Activated CD8-positive, alpha-beta memory T cell treated with anti-CD3 and anti-CD28 coated beads, Interleukin-2, amount 10 ng/mL, durations not matched to agents 7 days and 5 days (primary cell): ENCODE results near the gene BCL2. TPM values are rescaled to one million over a fixed set of nuclear protein-coding genes. Genes with fewer than 3 reads are reported as not detected.
A peak's percentile ranks its signal among the peaks of the same experiment; 100 is the strongest.

Source experiments
- ATAC-seq: fragments of 150-1000 bp; cut with Tn5 transposase; one replicate; pipeline ENCODE4 v1.10.0; 2021; ENCODE audit warnings: moderate library complexity
- CTCF ChIA-PET: fragments of 350-600 bp; sonication (Branson Sonifier 250); formaldehyde crosslinking; loops from one replicate; lab custom pipeline; 2021; ENCODE audit warnings: antibody characterized with exemption; lab: Charles Lee
- DNase-seq: peaks from one replicate; pipeline ENCODE4 v3.0.0-alpha.2; 2020
- H3K27ac Mint-ChIP-seq: one replicate; pipeline ENCODE4 v1.8.0; 2021; ENCODE audit warnings: mild to moderate bottlenecking, mixed read lengths
- H3K27me3 Mint-ChIP-seq: one replicate; pipeline ENCODE4 v1.8.0; 2021; ENCODE audit warnings: mixed read lengths
- H3K36me3 Mint-ChIP-seq: one replicate; pipeline ENCODE4 v1.8.0; 2021; ENCODE audit warnings: mild to moderate bottlenecking, mixed read lengths
- H3K4me1 Mint-ChIP-seq: one replicate; pipeline ENCODE4 v1.8.0; 2021; ENCODE audit warnings: mixed read lengths
- H3K4me3 Mint-ChIP-seq: one replicate; pipeline ENCODE4 v1.8.0; 2021; ENCODE audit warnings: mild to moderate bottlenecking, moderate library complexity, mixed read lengths
- H3K9me3 Mint-ChIP-seq: one replicate; pipeline ENCODE4 v1.8.0; 2022; ENCODE audit warnings: low read depth, mixed read lengths
- total RNA-seq, 2 experiments: library from RNA; stranded (reverse); gene quantifications; one replicate each; pipeline ENCODE4 v1.2.3, GENCODE V29; 2021

The BCL2 gene
- total RNA-seq, 2 experiments from 2014 or later: 118 to 143 TPM

DNA sequence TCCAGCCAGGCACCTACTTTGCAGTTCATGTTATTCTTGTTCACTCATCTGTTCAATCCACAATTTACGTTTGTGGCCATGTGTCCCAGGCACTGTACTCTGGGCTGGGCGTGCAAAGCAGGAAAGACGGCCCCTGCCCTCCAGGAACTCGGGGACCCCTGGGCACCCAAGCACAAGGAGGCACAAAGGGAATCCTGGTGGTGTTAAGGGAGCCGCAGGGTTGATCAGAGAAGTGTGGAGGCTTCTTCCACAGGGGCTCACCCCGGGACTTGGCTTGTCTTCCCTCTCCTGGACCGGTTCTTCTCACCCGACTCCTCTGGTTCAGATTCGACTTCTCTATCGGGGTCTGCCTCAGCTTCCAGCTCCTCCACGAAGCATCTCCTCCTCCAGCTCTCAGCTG lies 230.5 kb downstream of the BCL2 start:
- H3K4me3 Mint-ChIP-seq: no peak overlapping the region
- peaks cover 40% of the 10 kb centered on the region for H3K27me3 Mint-ChIP-seq
- no peak overlapping the region for H3K27ac Mint-ChIP-seq
- DNase-seq: no peak
- CTCF ChIA-PET: no interaction called here
- ATAC-seq: no peak
- no peaks in the 10 kb centered on the region for H3K9me3 Mint-ChIP-seq
- no peaks in the 10 kb centered on the region for H3K4me1 Mint-ChIP-seq
- no peaks in the 10 kb centered on the region for H3K36me3 Mint-ChIP-seq

DNA sequence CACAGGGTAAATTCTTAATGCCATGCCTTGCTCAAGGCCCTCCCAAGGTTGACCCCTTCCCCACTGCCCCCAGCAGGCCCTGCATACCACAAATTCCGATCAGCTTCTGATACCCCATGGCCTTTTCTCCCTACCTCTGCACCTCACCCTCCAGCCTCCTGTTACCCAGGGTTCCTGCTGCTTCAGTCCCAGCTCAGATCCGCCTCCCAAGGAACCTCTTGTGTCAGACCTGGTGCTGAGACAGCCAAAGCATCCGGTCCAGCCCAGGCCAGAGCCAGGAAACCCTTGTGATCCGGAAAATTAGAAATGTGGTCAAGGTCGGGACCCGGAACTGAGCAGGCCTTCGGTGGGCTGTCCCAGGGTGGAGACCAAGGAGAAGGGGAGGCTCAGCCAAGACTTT lies 231.3 kb downstream of the BCL2 start:
- no peak for ATAC-seq
- no peak overlapping the region for H3K4me3 Mint-ChIP-seq
- H3K9me3 Mint-ChIP-seq: no peaks in the 10 kb centered on the region

DNA sequence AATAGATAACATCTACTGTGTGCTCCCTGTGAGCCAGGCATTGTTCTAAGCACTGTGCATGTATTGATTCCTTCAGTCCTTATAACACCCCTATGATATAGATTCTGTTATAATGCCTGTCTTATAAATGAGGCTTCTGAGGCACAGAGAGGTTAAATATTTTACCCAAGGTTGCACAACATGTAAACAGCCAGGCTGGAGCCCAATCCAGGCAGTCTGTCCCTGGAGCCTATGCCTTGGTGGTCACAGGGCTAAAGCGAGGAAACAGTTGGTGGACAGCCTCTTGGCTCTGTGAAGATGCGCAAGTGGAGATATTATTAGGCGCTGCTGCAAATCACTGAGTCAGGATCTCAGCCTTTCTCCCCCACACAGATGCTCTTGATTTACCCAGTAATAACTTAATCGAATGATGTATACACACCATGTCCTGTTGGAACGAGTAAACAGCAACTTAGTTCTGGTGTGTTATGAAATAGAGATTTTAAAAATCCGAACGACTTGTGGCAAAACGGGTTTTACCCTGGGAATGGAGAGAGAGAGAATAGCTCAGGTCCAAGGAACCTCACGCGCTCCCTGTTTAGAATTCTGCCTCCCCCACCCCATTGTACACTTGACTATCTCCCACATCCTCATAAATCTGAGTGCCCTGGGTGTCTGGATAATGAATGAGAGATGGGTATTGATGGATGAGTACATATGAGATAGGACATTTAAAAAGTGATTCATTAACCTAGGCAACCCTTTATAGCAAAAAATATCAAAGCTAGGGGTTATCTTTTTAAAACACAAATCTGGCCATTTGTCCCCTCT lies 231.9 kb downstream of the BCL2 start:
- no peaks in the 10 kb centered on the region for H3K36me3 Mint-ChIP-seq
- H3K27ac Mint-ChIP-seq: no peak overlapping the region
- CTCF ChIA-PET: interaction anchor here (1.0 kb wide), 1 partner anchor 9 kb away, joined by 3 read pairs; no protein-coding TSS in a partner anchor
- H3K4me3 Mint-ChIP-seq: no peak overlapping the region
- DNase-seq (no peak), ATAC-seq (no peak)
- no peaks in the 10 kb centered on the region for H3K9me3 Mint-ChIP-seq
- H3K27me3 Mint-ChIP-seq: peaks cover 41% of the 10 kb centered on the region
- H3K4me1 Mint-ChIP-seq: no peaks in the 10 kb centered on the region

More for the DNA sequence above, 231.3 kb downstream of the BCL2 start:
- no peak for DNase-seq
- no peaks in the 10 kb centered on the region for H3K4me1 Mint-ChIP-seq
- no peak overlapping the region for H3K27ac Mint-ChIP-seq
- H3K36me3 Mint-ChIP-seq: no peaks in the 10 kb centered on the region
- CTCF ChIA-PET: interaction anchor here (1.0 kb wide), 1 partner anchor 8 kb away, joined by 3 read pairs; no protein-coding TSS in a partner anchor
- peaks cover 39% of the 10 kb centered on the region for H3K27me3 Mint-ChIP-seq

DNA sequence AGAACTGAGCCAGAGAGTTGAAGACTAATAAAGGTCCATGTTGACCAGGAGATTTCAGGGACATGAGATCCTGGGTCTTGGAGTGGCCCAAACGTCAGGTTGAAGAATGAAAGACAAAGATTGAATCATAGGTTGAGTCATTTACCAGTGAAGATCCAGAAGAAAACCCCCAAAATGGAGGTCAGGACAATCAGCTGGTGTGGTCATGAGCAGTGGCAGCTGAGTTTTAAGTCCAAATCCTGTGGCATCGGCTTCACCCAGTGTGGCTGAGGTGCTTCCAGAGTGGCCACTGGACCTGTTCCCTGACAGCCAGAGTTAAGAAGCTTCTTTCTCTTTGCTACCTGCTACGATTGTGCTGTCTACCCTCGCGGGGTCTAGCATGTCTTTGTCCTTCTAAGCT lies 234.0 kb downstream of the BCL2 start:
- Mint-ChIP-seq H3K4me3 (no peak overlapping the region), H3K27me3 (peaks cover 41% of the 10 kb centered on the region), H3K36me3 (peaks cover 1% of the 10 kb centered on the region), H3K4me1 (no peaks in the 10 kb centered on the region), H3K27ac (no peak overlapping the region), H3K9me3 (peaks cover 4% of the 10 kb centered on the region)
- no peak for DNase-seq
- CTCF ChIA-PET: interaction anchor here (0.8 to 1.4 kb wide), 2 partner anchors 62 to 233 kb away, joined by 3 read pairs; no protein-coding TSS in a partner anchor
- ATAC-seq: no peak

DNA sequence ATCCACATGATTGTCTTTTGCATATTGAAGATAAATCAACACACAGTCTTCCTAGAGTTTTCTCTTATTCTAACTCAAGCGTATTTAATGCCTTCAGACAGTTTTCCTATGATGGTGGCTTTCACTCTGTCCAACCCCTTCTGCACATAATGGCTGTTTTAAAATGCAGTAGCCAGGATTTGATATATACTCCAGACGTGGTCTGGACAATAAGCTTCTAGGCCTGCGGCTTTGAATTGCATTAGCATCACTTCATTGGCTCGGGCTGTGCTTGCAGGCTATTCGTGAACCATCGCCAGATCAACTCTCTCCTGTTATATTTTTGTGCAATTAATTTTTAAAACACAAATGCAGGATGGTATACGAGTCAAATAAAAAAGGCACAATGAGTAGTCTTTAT lies 235.3 kb downstream of the BCL2 start:
- DNase-seq: peak; percentile 31
- no peak overlapping the region for H3K4me3 Mint-ChIP-seq
- H3K9me3 Mint-ChIP-seq: peaks cover 8% of the 10 kb centered on the region
- CTCF ChIA-PET: interaction anchor here (1.4 kb wide), 1 partner anchor 234 kb away, joined by 3 read pairs; no protein-coding TSS in a partner anchor
- ATAC-seq: no peak
- peaks cover 7% of the 10 kb centered on the region for H3K36me3 Mint-ChIP-seq
- no peak overlapping the region for H3K27ac Mint-ChIP-seq
- H3K27me3 Mint-ChIP-seq: peaks cover 31% of the 10 kb centered on the region
- peaks cover 2% of the 10 kb centered on the region for H3K4me1 Mint-ChIP-seq

DNA sequence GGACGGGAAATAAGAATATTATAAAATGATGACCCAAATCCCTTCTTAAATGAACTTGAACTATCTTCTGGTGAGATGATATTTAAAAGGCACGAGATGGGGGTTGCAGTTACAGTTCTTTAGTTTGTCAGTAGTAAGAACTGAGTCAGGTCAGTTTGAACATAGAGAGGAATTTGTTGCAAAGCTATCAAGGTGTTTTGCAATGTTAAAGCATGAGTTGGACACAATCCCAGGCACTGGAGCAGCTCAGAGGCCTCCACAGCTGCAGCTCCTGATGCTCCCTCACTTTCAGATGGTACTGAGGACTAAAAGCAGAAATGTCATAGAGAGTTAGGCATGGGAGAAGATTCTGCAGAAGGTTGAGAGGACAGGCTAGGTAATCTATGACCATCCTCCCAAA lies 236.0 kb downstream of the BCL2 start:
- Mint-ChIP-seq H3K4me3 (no peak overlapping the region), H3K27me3 (peaks cover 30% of the 10 kb centered on the region), H3K27ac (no peak overlapping the region), H3K36me3 (peaks cover 8% of the 10 kb centered on the region), H3K9me3 (peaks cover 8% of the 10 kb centered on the region), H3K4me1 (peaks cover 6% of the 10 kb centered on the region)
- ATAC-seq: no peak
- no peak for DNase-seq
- CTCF ChIA-PET: no interaction called here

DNA sequence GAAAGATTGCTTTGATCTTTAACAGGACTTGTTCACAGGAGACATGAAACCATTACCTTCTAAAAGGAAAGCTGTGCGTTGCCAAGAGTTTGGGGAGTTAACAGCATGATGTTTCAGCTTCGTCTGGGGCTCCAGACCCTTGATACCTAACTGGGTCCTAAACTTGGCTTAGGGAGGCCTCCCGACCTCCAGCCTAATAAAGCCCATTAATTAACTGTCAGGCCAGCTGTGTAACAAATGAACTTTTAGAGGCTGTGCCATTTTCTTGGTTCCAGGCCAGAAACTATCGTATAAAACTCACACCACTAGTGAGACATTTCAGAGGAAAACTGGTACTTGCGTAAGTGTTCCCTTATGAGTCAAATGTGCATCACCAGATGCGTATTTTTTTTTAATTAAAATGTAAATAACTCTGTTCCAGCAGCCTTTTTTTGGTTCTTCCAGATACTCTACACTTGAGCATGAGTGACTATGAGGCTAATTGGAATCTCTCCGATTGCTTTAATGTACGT lies 236.5 kb downstream of the BCL2 start:
- Mint-ChIP-seq H3K4me1 (peaks cover 10% of the 10 kb centered on the region), H3K4me3 (no peak overlapping the region), H3K36me3 (peaks cover 8% of the 10 kb centered on the region), H3K27me3 (peaks cover 31% of the 10 kb centered on the region), H3K27ac (no peak overlapping the region), H3K9me3 (peaks cover 8% of the 10 kb centered on the region)
- DNase-seq: no peak
- no peak for ATAC-seq
- CTCF ChIA-PET: no interaction called here

DNA sequence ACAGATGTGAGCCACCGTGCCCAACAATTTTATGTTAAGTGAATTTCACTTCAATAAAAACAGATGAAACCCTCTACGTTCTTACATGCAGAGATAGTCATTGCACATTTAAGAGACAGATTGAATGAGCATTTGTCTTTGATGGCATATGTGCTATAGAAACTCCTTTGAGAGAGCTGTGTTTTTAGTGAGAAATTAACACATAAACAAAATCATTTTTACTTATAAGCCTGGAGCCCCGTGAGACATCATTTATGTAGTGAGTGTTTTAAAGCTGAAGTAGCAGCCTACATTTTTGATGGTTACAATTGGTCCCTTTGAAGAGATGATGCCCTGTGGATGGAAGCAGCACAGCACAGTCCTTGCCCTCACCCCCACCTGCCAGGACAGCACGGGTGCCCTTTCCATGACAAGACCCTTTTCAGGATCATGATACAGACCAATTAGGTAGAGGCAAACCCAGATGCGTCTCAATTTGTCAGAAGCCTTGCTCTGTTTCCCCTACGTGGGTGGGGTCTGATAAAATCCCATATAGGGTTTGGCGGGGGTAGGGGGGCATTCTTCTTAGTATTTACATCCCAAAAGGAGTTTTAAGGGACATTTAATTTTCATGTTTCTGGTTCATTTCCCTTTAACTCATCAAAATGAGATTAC lies 237.1 kb downstream of the BCL2 start:
- Mint-ChIP-seq H3K27ac (no peak overlapping the region), H3K4me3 (no peak overlapping the region), H3K27me3 (peaks cover 30% of the 10 kb centered on the region), H3K9me3 (peaks cover 8% of the 10 kb centered on the region), H3K4me1 (peaks cover 11% of the 10 kb centered on the region), H3K36me3 (peaks cover 8% of the 10 kb centered on the region)
- ATAC-seq: no peak
- CTCF ChIA-PET: no interaction called here
- no peak for DNase-seq

DNA sequence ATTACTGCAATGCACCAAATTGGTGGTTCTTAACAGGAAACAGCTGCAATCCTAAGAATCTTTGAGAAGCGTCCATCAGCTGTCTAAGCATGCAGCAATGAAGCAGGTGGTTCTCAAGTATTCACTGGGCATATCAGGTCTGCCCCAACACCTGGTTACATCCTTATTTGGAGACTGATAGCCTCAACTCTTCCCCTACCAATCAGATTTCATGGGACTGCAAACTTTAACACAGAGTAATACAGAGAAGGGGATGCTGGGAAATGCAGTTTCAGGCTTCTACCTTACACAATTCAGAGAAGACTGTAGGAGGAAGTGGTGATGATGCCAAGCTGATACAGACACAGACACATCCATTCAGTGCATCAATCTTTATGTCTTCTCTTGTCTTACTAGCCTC lies 240.5 kb downstream of the BCL2 start:
- Mint-ChIP-seq H3K27me3 (peaks cover 30% of the 10 kb centered on the region), H3K36me3 (peaks cover 8% of the 10 kb centered on the region), H3K4me1 (peaks cover 22% of the 10 kb centered on the region), H3K27ac (no peak overlapping the region), H3K4me3 (no peak overlapping the region), H3K9me3 (peaks cover 8% of the 10 kb centered on the region)
- CTCF ChIA-PET: interaction anchor here (1.9 to 2.1 kb wide), 2 partner anchors 15 to 62 kb away, joined by 4 to 6 read pairs; no protein-coding TSS in a partner anchor
- peak; percentile 59 for ATAC-seq
- DNase-seq: no peak

DNA sequence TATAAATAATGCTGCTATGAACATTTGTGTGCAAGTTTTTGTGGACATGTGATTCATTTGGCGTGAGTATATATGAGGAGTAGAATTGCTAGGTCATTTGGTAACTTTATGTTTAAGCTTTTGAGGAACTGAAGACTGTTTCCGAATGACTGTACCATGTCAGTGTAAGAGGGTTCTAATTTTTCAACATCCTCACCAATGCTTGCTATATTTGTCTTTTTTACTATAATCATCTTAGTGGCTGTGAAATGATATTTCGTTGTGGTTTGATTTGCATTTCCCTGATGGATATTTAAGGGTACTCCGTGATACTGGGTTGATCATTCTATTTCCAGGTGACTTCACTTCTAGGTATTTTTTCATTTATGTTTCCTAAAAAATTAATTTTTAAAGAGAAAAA lies 241.1 kb downstream of the BCL2 start:
- CTCF ChIA-PET: interaction anchor here (1.9 to 2.1 kb wide), 2 partner anchors 16 to 62 kb away, joined by 4 to 6 read pairs; no protein-coding TSS in a partner anchor
- DNase-seq: no peak
- H3K36me3 Mint-ChIP-seq: peaks cover 8% of the 10 kb centered on the region
- H3K4me1 Mint-ChIP-seq: peaks cover 22% of the 10 kb centered on the region
- H3K27ac Mint-ChIP-seq: no peak overlapping the region
- peaks cover 8% of the 10 kb centered on the region for H3K9me3 Mint-ChIP-seq
- no peak for ATAC-seq
- H3K27me3 Mint-ChIP-seq: peaks cover 25% of the 10 kb centered on the region
- H3K4me3 Mint-ChIP-seq: no peak overlapping the region

DNA sequence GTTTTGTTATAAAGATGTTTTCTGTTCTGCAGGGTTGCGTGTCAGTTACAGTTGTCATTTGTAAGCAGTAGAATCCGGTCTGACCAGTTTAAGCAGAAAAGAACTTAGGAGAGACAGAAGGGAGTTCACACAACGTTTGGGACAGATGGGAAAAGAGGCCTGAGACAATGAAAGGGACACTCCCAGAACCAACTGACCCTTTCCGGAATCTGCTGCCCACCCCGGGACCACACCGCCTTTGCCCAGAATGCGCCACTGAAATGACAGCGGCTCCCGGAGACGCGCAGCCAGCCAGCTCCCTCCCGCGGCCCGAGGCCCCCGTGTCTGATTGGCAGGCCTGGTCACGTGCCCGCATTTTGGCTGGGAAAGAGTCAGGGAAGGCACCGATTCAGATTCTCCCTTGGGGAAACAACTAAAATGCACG lies 244.6 kb downstream of the BCL2 start:
- Mint-ChIP-seq H3K27ac (no peak overlapping the region), H3K4me1 (peaks cover 22% of the 10 kb centered on the region), H3K4me3 (peak overlapping the region; percentile 71), H3K27me3 (peaks cover 20% of the 10 kb centered on the region), H3K36me3 (peaks cover 5% of the 10 kb centered on the region), H3K9me3 (peaks cover 3% of the 10 kb centered on the region)
- DNase-seq (peak; percentile 73), ATAC-seq (peak; percentile 97)
- CTCF ChIA-PET: interaction anchor here (1.1 kb wide), 2 partner anchors 21 to 24 kb away, joined by 3 read pairs; no protein-coding TSS in a partner anchor

DNA sequence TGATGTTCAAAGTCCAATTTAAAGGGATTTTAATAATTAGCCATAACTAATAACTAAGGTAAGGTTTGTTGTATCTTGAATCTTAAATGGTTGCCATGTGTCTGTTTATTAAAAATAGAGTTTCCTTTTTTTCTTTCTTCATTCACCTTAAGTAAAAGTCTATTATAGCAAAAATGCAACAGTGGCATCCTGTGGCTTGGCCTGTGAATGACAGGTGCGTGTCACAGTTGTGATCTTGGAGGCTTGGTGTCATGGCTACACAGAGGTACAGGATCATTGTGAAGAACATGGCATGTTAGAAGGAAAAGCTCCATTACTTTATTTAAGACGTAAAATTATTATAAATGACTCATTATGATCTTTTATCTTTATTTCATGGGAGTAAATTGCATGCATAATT lies 246.1 kb downstream of the BCL2 start:
- DNase-seq: no peak
- CTCF ChIA-PET: interaction anchor here (0.7 to 1.4 kb wide), 2 partner anchors 55 to 57 kb away, joined by 5 to 10 read pairs; no protein-coding TSS in a partner anchor
- no peak for ATAC-seq
- no peaks in the 10 kb centered on the region for H3K36me3 Mint-ChIP-seq
- peaks cover 16% of the 10 kb centered on the region for H3K4me1 Mint-ChIP-seq
- H3K9me3 Mint-ChIP-seq: no peaks in the 10 kb centered on the region
- H3K4me3 Mint-ChIP-seq: no peak overlapping the region
- peaks cover 29% of the 10 kb centered on the region for H3K27me3 Mint-ChIP-seq
- H3K27ac Mint-ChIP-seq: no peak overlapping the region
